Transverse colon (tissue), 4 donors: ENCODE data around the gene HNMT. TPM values are rescaled to one million over a fixed set of nuclear protein-coding genes. Genes with fewer than 3 reads are reported as not detected.

Source experiments
- DNase-seq: peaks from one replicate; pipeline ENCODE4 v3.0.0-alpha.2; 2019
- H3K27ac ChIP-seq, 4 donors: fragments of 200-600 bp; sonication (generic); 2 replicates each; pipeline ENCODE4 v1.5.1; 2016 to 2018; ENCODE audit warnings: inconsistent platforms in 4 of 4
- H3K27me3 ChIP-seq: fragments of 200-600 bp; sonication (generic); 2 replicates; pipeline ENCODE4 v1.5.1; 2017; ENCODE audit warnings: inconsistent platforms
- H3K36me3 ChIP-seq, 4 donors: fragments of 200-600 bp; sonication (generic); 2 replicates each; pipeline ENCODE4 v1.5.1; 2017 to 2019; ENCODE audit warnings: inconsistent platforms in 4 of 4
- H3K4me1 ChIP-seq, 4 donors: fragments of 200-600 bp; sonication (generic); 2 replicates each; pipeline ENCODE4 v1.5.1; 2017 to 2020; ENCODE audit warnings: inconsistent platforms in 4 of 4
- H3K4me3 ChIP-seq, 4 donors: fragments of 200-600 bp; sonication (generic); 1 replicate in 1 of 4; 2 replicates in 3 of 4; pipeline versions ENCODE4 v1.5.1 to v1.6.1; 2017 to 2019; ENCODE audit warnings: inconsistent platforms in 4 of 4
- H3K9me3 ChIP-seq, 2 donors: fragments of 200-600 bp; sonication (generic); 2 replicates each; pipeline ENCODE4 v1.5.1; 2017 to 2019; ENCODE audit warnings: inconsistent platforms in 2 of 2
- CTCF ChIP-seq, 5 experiments: fragments of 200-600 bp in 3 of 5; fragments of 450-650 bp in 2 of 5; sonication (generic) in 3 of 5; IDR thresholded peaks; 1 replicate in 2 of 5; 2 replicates in 3 of 5; pipeline ENCODE4 v1.5.1; 2016 to 2017; ENCODE audit warnings: antibody characterized with exemption in 5 of 5, inconsistent platforms in 3 of 5, mild to moderate bottlenecking in 2 of 5, moderate library complexity in 1 of 5
- EP300 ChIP-seq: sonication (generic); formaldehyde crosslinking; IDR thresholded peaks from one replicate; pipeline ENCODE4 v1.6.1; 2017; ENCODE audit warnings: antibody characterized with exemption, low read depth
- POLR2A ChIP-seq: fragments of 450-650 bp; IDR thresholded peaks from one replicate; pipeline ENCODE4 v1.6.1; 2016; ENCODE audit warnings: antibody characterized with exemption, mild to moderate bottlenecking, moderate library complexity
- POLR2AphosphoS5 ChIP-seq, 3 donors: sonication (generic); formaldehyde crosslinking; IDR thresholded peaks; one replicate each; pipeline ENCODE4 v1.6.1; 2016; ENCODE audit warnings: antibody characterized with exemption in 3 of 3
- WGBS, 2 donors: methylation state at CpG; one replicate each; pipeline ENCODE4 v1.1.5; 2018; ENCODE audit warnings: low coverage in 1 of 2; 5-methylcytosine and 5-hydroxymethylcytosine counted together
- in situ Hi-C, 4 donors: fragments of 200-750 bp; cut with MboI; loops; one replicate each; pipeline versions ENCODE4 v1.15.0 to v1.15.1; 2017; ENCODE audit warnings: low sequenced_read_pairs in 3 of 4, low pct_ligation_motif_present in 1 of 4, low pct_unique_long_range_greater_than_20kb in 1 of 4
- intact Hi-C: fragments of 100-400 bp; cut with DNase I; formaldehyde crosslinking; loops from one replicate; pipeline ENCODE4 v1.15.1; 2023; ENCODE audit warnings: low total_unique reads
- total RNA-seq, 4 donors: library from RNA; depleted of rRNA; stranded (reverse); fragments of >200 nt; gene quantifications; one replicate each; pipeline ENCODE4 v1.1.0, GENCODE V29; 2016

Gene HNMT
- total RNA-seq, 4 donors from 2014 or later: 36.3 to 64.9 (median 48.4) TPM

GRCh38 chr2:137939026-137939425 lies 25.2 kb upstream of the HNMT start:
- no peaks in the 10 kb centered on the region for H3K27me3 ChIP-seq
- TF ChIP-seq POLR2A: no peak
- no peak for TF ChIP-seq CTCF (IDR thresholded peaks at IDR 0.05)
- no peak for TF ChIP-seq POLR2AphosphoS5 (IDR thresholded peaks at IDR 0.05)
- TF ChIP-seq EP300: no peak
- no peak for DNase-seq
- 64% methylated on average over 1 of the region's 1 CpG; no CpG with 5 or more reads in 1 of the 2 donors for WGBS, 2 donors
- H3K36me3 ChIP-seq: no peaks in the 10 kb centered on the region
- intact Hi-C loops: no loop called here
- no peak overlapping the region for H3K27ac ChIP-seq
- peaks cover 0 to 22% (median 0%) of the 10 kb centered on the region in 4 donors for H3K4me1 ChIP-seq
- in situ Hi-C loops: loop anchor here in 2 of 4 donors (25.0 kb wide), 2 partner anchors 148 to 448 kb away; no protein-coding TSS in a partner anchor
- H3K4me3 ChIP-seq: no peak overlapping the region
- peaks cover 0 to 4% of the 10 kb centered on the region in 2 donors for H3K9me3 ChIP-seq

GRCh38 chr2:137940154-137940553 lies 24.1 kb upstream of the HNMT start:
- in situ Hi-C loops: loop anchor here in 2 of 4 donors (25.0 kb wide), 2 partner anchors 147 to 447 kb away; no protein-coding TSS in a partner anchor

DNA sequence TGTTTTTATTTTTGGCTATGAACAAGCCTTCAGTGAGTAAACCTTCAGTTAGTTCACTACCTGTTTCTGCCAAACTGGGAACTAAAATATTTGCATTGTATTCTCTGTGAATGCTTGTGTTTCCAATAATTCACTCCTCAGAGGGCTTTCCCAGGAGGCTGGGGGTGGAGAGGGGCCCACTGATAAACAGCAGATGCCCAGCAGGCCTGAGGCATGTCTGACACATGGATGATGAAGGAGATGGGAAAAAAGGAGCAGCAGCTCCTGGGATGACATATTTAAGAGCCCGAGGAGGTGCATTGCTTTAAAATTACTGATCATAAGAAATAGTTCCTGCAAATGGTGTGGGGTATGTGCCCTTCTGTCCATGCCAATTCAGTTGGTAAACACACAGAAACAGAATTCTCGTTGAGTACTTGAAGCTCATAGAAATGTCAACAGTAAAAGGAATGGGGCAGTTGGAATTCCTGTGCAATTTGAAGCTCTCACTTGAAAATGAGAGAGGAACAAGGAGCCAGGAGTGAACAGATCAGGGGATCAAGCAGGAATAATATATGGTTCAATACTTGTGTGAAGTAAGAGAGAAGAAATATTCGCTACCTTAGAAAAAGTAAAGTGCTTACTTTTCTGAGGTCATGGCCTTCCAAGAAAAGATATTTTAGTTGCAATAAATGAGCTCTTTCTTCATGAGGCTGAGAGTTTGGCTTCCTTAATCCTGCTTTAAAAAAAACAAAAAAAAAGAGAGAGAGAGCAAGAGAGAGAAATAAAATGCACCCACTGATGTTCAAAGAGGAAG lies 22.0 kb upstream of the HNMT start:
- Histone ChIP-seq H3K9me3 (no peaks in the 10 kb centered on the region), H3K27ac (no peak overlapping the region), H3K27me3 (no peaks in the 10 kb centered on the region), H3K4me3 (no peak overlapping the region), H3K36me3 (no peaks in the 10 kb centered on the region), H3K4me1 (peaks cover 0 to 35% (median 0%) of the 10 kb centered on the region in 4 donors)
- in situ Hi-C loops: loop anchor here in 2 of 4 donors (25.0 kb wide), 2 partner anchors 145 to 445 kb away; no protein-coding TSS in a partner anchor
- whole genome bisulfite sequencing, 2 donors: 57 to 60% methylated on average over 3 of the region's 3 CpGs
- DNase-seq: no peak
- TF ChIP-seq EP300: no peak
- no peak for TF ChIP-seq POLR2A
- intact Hi-C loops: no loop called here

More at GRCh38 chr2:137940154-137940553, 24.1 kb upstream of the HNMT start:
- WGBS, 2 donors: 64 to 86% methylated on average over 4 of the region's 4 CpGs
- intact Hi-C loops: no loop called here
- H3K9me3 ChIP-seq: peaks cover 0 to under 1% of the 10 kb centered on the region in 2 donors
- no peak for DNase-seq
- H3K36me3 ChIP-seq: no peaks in the 10 kb centered on the region
- H3K4me3 ChIP-seq: no peak overlapping the region
- no peak for TF ChIP-seq POLR2A
- no peak for TF ChIP-seq EP300
- no peak for TF ChIP-seq CTCF (IDR thresholded peaks at IDR 0.05)
- no peak for TF ChIP-seq POLR2AphosphoS5 (IDR thresholded peaks at IDR 0.05)
- no peak overlapping the region for H3K27ac ChIP-seq
- peaks cover 0 to 22% (median 0%) of the 10 kb centered on the region in 4 donors for H3K4me1 ChIP-seq
- no peaks in the 10 kb centered on the region for H3K27me3 ChIP-seq

- intact Hi-C loops: no loop called here
Measured at GRCh38 chr2:137942833-137943677, 21.2 kb upstream of the HNMT start.

More at GRCh38 chr2:137942833-137943677, 21.2 kb upstream of the HNMT start:
- no peaks in the 10 kb centered on the region for H3K27me3 ChIP-seq
- TF ChIP-seq CTCF (IDR thresholded peaks at IDR 0.05): no peak
- TF ChIP-seq POLR2AphosphoS5 (IDR thresholded peaks at IDR 0.05): no peak
- TF ChIP-seq EP300: no peak
- no peak for TF ChIP-seq POLR2A
- WGBS, 2 donors: 50 to 66% methylated on average over 6 of the region's 6 CpGs
- no peak overlapping the region for H3K27ac ChIP-seq
- in situ Hi-C loops: loop anchor here in 2 of 4 donors (25.0 kb wide), 2 partner anchors 144 to 444 kb away; no protein-coding TSS in a partner anchor
- no peak overlapping the region for H3K4me3 ChIP-seq
- peaks cover 0 to 43% (median 3%) of the 10 kb centered on the region in 4 donors for H3K4me1 ChIP-seq
- no peaks in the 10 kb centered on the region for H3K9me3 ChIP-seq
- no peak for DNase-seq
- H3K36me3 ChIP-seq: no peaks in the 10 kb centered on the region
